SU-DHL-6 (cell line): ENCODE measurements around the gene NDUFB10.

Experiments
- CTCF ChIP-seq: fragments of 200-600 bp; sonication (generic); IDR thresholded peaks from one replicate; pipeline ENCODE4 v1.5.1; 2017; ENCODE audit warnings: antibody characterized with exemption, mild to moderate bottlenecking, low read length, moderate library complexity; ENCODE audit not compliant: insufficient read depth, poor library complexity, severe bottlenecking
- EZH2phosphoT487 ChIP-seq: fragments of 200-600 bp; sonication (generic), shearing (Covaris generic); conservative IDR thresholded peaks from 2 replicates; pipeline ENCODE4 v1.6.1; 2018; ENCODE audit warnings: mild to moderate bottlenecking, antibody characterized with exemption, low read length, moderate library complexity, mixed read lengths

DNA sequence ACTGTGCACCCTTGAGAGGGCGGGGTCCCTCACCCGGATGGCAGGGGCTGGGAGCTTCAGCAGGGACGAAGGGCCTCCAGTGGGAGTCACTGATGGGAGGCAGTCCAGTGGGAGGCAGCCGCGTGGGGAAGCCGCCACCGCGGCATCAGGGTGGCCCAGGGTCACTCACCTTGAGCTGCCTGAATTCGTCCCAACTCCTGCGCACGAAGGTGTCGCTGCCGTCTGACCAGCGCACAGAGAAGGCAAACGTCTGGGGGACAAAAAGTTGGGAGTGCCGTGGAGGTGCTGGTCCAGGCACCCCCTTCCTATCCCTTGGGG lies 21.4 kb downstream of the NDUFB10 start:
- TF ChIP-seq CTCF: no peak
- TF ChIP-seq EZH2phosphoT487: no peak
